Hematopoietic multipotent progenitor cell treated with erythropoietin and hydrocortisone succinate and interleukin-3 and kit ligand, for 17 days (in vitro differentiated cells): ENCODE results near the gene CAMKMT.

Experiments
- DNase-seq: peaks from one replicate; pipeline ENCODE4 v3.0.0-alpha.2; 2015; ENCODE audit warnings: low spot score

Gene CAMKMT

GRCh38 chr2:44651974-44652373 is 290.2 kb downstream of the CAMKMT start:
- DNase-seq = no peak

GRCh38 chr2:44652701-44653100 is 291.0 kb downstream of the CAMKMT start:
- DNase-seq = no peak

GRCh38 chr2:44655401-44655864 is 293.7 kb downstream of the CAMKMT start:
- DNase-seq = no peak

- DNase-seq = no peak
Observed at GRCh38 chr2:44656460-44656859, 294.7 kb downstream of the CAMKMT start.

GRCh38 chr2:44663471-44664073 is 301.8 kb downstream of the CAMKMT start:
- no peak for DNase-seq

- no peak for DNase-seq
Observed at GRCh38 chr2:44668336-44668735, 306.6 kb downstream of the CAMKMT start.

GRCh38 chr2:44671276-44671675 is 309.5 kb downstream of the CAMKMT start:
- DNase-seq = no peak

- no peak for DNase-seq
Observed at GRCh38 chr2:44671916-44672315, 310.2 kb downstream of the CAMKMT start.

GRCh38 chr2:44672431-44672830 is 310.7 kb downstream of the CAMKMT start:
- DNase-seq = no peak

GRCh38 chr2:44674473-44675284 is 312.9 kb downstream of the CAMKMT start:
- no peak for DNase-seq

- DNase-seq = no peak
Observed at GRCh38 chr2:44676379-44676778, 314.6 kb downstream of the CAMKMT start.

GRCh38 chr2:44679584-44679983 is 317.8 kb downstream of the CAMKMT start:
- DNase-seq = no peak

- no peak for DNase-seq
Observed at GRCh38 chr2:44679990-44680389, 318.2 kb downstream of the CAMKMT start.

GRCh38 chr2:44680424-44680971 is 318.8 kb downstream of the CAMKMT start:
- no peak for DNase-seq

- DNase-seq = no peak
Observed at GRCh38 chr2:44680983-44681531, 319.3 kb downstream of the CAMKMT start.

- DNase-seq = no peak
Observed at GRCh38 chr2:44682459-44682858, 320.7 kb downstream of the CAMKMT start.

- no peak for DNase-seq
Observed at GRCh38 chr2:44684559-44684958, 322.8 kb downstream of the CAMKMT start.

- DNase-seq = no peak
Observed at GRCh38 chr2:44686561-44686960, 324.8 kb downstream of the CAMKMT start.

GRCh38 chr2:44687686-44688455 is 326.1 kb downstream of the CAMKMT start:
- no peak for DNase-seq

GRCh38 chr2:44688456-44689124 is 326.8 kb downstream of the CAMKMT start:
- no peak for DNase-seq

- no peak for DNase-seq
Observed at GRCh38 chr2:44689516-44689915, 327.8 kb downstream of the CAMKMT start.
